Erythroblast (primary cell): ENCODE data around the gene TRPV4.

ENCODE experiments used
- GATA1 ChIP-seq: IDR thresholded peaks from 2 replicates; pipeline ENCODE4 v1.6.1; 2011; ENCODE audit warnings: low read depth, mild to moderate bottlenecking, control low read depth, low read length, moderate library complexity
- POLR2A ChIP-seq: IDR thresholded peaks from 2 replicates; pipeline ENCODE4 v1.6.1; 2011; ENCODE audit warnings: mild to moderate bottlenecking, low read length

- TF ChIP-seq POLR2A (no peak), GATA1 (no peak)
These were observed 49.3 kb downstream of the TRPV4 start for GRCh38 chr12:109783965-109784244.
